NCI-H146 (cell line): Measurements from ENCODE around the gene SLC6A19.
A peak's percentile ranks its signal among the peaks of the same experiment; 100 is the strongest.

Source experiments
- DNase-seq: peaks from one replicate; lab custom pipeline; 2025; lab: John Stamatoyannopoulos, UW

The SLC6A19 gene

GRCh38 chr5:1244255-1244654 is 42.9 kb downstream of the SLC6A19 start:
- DNase-seq: no peak

DNA sequence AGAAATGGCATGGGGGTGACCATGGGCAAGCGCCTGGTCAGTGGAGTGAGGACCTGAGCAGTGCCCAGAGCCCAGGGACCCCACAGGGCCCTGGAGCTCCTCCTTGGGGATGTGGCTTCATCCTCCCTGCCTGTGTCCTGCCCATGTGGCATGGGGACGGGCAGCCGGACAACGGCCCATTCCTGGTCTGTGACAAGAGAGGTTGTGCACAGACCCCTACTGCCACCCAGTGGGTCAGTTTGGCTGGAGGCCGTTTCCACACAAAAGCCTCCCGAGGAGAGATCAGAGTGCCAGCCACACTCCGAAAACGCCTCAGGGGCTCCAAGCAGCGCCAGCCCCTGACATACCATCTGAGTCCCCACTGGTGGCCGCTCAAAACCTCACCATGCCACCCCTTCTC is 43.6 kb downstream of the SLC6A19 start:
- DNase-seq: peak; percentile 34

GRCh38 chr5:1245905-1246576 is 44.6 kb downstream of the SLC6A19 start:
- DNase-seq: peak; percentile 77

DNA sequence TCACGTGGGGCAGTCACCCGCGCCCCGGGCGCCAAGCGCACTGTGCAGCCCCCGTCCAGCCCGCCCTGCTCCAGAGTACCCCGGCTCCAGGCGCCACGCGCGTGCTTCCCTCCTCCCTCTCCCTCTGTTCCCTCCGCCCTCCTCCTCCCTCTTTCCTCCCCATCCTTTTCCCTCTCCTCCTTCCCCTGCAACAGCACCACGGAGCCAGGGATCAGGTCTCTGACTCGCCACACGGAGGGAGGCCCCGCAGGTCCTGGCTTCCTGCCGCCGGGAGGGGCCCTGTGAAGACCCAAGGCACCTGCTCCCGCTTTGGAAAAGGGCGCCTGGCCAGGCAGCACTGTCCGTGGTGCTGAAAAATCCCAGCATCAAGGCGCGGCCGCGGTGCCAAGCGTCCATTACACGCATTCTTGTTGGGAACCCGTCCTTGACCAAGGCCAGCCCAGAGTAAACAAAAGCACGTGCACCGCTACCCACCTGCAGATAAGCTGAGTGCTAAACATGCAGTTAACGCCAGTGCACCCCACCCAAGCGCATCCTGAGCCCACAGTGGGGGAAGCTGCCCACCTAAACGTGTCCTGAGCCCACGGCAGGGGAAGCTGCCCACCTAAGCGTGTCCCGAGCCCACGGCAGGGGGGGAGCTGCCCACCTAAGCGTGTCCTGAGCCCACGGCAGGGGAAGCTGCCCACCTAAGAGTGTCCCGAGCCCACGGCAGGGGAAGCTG is 45.5 kb downstream of the SLC6A19 start:
- DNase-seq: peak; percentile 79

DNA sequence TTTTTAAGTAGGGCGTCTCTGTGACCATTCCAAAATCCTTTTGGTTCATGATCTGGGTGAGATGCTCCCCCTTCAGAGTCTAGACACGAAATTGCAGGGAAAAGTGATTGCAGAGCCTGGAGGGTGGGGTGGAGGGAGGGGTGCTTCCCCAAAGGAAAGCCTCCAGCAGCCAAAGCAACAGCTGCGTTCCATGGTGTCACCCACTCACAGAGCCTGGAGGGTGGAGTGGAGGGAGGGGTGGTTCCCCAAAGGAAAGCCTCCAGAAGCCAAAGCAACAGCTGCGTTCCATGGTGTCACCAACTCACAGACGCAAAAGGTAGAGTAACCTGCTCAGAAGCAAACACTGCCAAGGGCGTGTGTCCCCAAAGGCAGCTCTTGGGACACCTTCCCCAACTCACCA is 46.4 kb downstream of the SLC6A19 start:
- no peak for DNase-seq

DNA sequence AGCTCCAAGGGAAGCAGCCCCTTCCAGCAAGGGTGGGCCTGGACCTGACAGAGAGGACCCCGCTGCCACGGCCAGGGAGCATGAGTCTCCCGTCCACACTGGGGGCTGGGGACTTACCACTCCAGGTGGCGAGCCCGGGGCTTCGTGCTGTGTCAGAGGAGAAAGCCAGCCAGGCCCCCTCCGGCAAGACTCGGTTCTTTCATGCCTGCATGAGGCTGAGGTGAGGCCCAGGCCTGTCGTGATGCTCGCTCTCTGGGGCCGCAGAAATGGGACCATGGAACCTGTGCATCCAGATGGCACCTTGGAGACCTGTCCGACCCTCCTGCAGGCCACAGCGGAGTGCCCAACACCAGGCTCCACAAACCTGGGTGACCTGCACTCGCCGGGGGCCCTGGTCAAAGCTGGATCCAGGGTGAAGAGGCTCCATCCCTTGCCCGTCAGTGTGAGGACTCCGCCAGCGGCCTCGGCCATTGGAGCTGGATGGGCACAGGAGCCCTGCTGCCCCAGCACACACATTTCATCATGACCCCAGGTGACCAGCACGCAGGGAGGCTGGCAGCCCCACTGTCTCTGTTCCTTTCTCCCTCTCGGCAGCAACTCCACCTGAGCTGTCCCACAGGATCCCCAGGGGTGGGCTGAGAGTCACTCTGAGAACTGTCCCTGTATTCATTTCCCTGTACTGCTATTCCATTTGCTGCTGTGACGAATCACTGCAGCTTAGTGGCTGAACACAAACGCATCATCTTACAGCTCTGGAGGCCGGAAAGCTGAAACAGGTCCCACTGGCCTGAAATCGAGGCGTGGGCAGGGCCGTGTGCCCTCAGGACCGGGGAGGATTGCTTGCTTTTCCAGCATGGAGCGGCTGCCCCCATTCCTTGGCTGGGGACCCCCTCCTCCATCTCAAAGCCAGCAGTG is 48.2 kb downstream of the SLC6A19 start:
- DNase-seq: no peak

GRCh38 chr5:1251678-1252580 is 50.5 kb downstream of the SLC6A19 start:
- DNase-seq: peak; percentile 20

DNA sequence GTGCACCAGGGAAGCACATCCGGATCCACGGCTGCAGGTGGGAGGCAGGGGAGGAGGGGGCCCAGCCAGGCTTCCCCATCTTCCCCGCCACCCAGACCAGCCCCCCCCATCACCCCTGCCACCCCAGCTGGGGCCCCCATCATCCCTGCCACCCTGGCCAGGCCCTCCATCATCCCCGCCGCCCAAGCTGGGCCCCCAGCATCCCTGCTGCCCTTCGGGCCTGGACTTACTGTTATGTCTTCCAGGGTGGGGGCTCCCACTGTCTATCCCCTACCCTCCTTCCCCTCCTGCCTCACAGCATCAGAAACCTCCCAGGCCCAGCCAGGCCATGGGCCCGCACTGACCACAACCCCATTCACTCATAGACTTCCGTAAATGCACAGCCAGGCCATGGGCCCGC is 51.3 kb downstream of the SLC6A19 start:
- DNase-seq: no peak

- no peak for DNase-seq
Observed at GRCh38 chr5:1253456-1254105, 52.2 kb downstream of the SLC6A19 start.

DNA sequence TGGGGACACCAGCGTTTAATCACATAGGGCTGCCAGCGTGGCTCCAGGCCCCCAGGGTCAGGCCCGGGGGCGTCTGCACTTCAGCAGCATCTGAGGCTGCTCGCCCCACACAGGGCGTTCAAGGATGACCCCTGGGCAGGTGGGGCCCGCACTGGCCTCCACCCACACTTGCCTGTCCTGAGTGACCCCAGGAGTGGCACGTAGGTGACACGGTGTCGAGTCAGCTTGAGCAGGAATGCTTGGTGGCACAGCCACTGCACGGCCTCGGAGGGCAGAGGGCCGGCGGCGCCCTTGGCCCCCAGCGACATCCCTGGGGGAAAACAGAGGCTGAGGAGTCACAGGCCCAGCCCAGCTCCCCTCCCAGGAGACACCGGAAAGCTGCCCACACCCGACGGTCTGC is 52.8 kb downstream of the SLC6A19 start:
- DNase-seq: no peak

- DNase-seq: no peak
Observed at GRCh38 chr5:1255081-1255561, 53.7 kb downstream of the SLC6A19 start.

DNA sequence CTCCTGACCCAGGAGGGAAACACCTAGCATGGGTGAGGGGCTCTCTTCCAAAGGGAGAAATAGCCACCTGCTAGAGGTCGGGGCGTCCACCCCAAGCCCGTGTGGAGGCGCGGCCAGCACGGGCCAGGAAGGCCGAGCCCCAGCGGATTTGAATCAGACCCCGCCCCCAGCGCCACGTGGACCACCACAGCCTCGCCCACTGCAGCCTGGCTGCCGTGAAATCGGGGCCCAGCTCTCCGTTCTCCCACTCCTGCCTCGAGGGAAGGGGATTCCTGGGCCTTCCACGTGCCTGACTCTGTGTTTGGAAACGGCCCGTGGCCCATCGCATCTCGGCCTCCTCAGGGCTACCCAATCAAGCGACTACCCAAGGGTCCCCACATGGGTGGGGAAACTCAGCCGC is 55.4 kb downstream of the SLC6A19 start:
- no peak for DNase-seq

DNA sequence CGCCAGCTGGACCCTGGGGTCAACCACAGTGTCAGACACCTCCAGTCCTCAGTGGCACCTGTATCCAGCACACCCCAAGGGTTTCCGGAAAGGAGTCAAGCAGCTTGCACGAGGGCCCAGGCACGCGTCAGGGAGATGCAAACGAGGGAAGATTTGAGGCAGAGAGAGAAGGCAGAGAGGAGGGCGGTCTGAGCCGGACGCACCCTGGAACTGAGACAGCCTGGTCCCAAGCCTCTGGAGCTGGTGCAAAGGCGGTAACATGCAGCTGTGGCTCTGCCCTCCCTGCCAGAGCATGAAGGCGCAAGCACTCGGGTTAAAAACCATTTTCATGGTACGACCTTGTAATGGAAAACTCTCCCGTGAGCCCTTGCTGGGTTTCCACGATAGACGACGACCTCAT is 56.0 kb downstream of the SLC6A19 start:
- no peak for DNase-seq

DNA sequence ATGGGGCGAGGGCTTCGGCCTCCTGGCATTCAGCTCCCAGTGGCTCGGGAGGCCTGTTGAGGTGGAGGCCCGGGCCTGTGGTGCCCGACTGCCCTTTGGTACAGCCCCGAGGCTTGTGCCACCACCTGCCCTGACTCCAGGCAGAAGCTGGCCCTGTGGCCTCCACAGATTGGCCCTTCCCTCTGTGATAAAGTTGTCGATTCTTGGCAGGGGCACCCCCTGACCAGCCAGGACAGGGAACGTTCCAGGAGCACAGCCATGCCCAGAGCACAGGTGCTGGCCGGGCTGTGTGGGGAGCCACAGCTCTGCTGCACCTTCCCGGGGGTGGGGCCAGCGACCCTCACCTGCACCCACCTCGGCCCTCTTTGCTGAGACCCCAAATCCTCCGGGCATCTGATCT is 56.4 kb downstream of the SLC6A19 start:
- no peak for DNase-seq

DNA sequence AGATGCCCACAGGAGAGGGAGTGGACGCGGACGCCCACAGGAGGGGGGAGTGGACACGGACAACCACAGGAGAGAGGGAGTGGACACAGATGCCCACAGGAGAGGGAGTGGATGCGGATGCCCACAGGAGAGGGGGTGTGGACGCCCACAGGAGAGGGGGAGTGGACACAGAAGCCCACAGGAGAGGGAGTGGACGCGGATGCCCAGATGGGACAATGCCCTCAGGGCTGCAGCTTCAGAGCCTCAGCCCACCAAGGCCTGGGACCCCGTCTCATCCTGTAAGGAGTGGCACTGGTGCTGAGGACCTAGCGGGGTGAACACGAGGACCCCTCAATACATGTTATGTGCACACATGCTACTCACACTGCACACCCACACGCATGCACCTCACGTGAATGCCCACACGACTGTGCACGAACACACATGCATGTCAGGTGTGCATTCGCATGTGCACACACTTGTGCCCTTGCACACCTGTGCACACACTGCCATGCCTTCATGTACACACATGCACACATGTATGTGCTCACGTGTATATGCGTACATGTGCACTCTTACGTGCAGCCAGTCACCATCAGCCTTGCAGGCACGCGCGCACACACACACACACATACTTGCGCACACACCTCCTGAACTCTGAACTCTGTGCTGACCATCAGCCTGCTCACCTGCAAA is 58.5 kb downstream of the SLC6A19 start:
- no peak for DNase-seq

GRCh38 chr5:1261643-1262042 is 60.2 kb downstream of the SLC6A19 start:
- DNase-seq: no peak

DNA sequence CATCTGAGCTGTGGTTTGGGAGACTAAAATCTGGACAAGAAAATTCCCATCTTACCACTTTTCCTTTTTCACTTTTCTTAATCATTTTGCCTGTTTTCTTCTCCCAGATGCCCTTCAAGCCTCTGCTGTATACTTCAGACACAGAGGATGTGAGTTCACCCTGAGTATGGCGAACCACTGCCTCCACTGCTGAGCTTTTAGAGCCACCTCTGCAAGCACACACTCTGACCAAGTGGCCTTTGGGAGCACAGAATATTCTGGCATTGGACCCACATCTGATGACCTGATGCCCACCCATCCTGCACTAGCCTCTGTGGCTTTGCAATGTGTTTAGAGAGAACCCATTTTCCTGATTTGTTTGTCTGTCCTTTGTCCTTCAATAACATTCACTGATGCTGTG is 61.0 kb downstream of the SLC6A19 start:
- DNase-seq: no peak

GRCh38 chr5:1264211-1264610 is 62.8 kb downstream of the SLC6A19 start:
- DNase-seq: no peak

- no peak for DNase-seq
Observed at GRCh38 chr5:1265026-1265425, 63.6 kb downstream of the SLC6A19 start.
